Thyroid gland (tissue), 4 donors: Measurements from ENCODE around the gene BMP5. TPM values are rescaled to one million over a fixed set of nuclear protein-coding genes. Genes with fewer than 3 reads are reported as not detected.

Source experiments
- DNase-seq, 2 donors: peaks; one replicate each; pipeline ENCODE4 v3.0.0-alpha.2; 2019
- H3K27ac ChIP-seq, 3 donors: fragments of 200-600 bp; sonication (generic); 1 replicate in 2 of 3; 2 replicates in 1 of 3; pipeline ENCODE4 v1.5.1; 2016 to 2019; ENCODE audit warnings: mild to moderate bottlenecking in 1 of 3, moderate library complexity in 1 of 3
- H3K27me3 ChIP-seq: fragments of 200-600 bp; sonication (generic); one replicate; pipeline ENCODE4 v1.5.1; 2019
- H3K36me3 ChIP-seq, 2 donors: fragments of 200-600 bp; sonication (generic); one replicate each; pipeline ENCODE4 v1.5.1; 2016 to 2019
- H3K4me1 ChIP-seq, 2 donors: fragments of 200-600 bp; sonication (generic); one replicate each; pipeline ENCODE4 v1.5.1; 2017 to 2019
- H3K4me3 ChIP-seq, 3 donors: fragments of 200-600 bp; sonication (generic); replicated peaks in 1 of 3; 1 replicate in 2 of 3; 2 replicates in 1 of 3; pipeline ENCODE4 v1.5.1; 2016; ENCODE audit warnings: mild to moderate bottlenecking in 1 of 3
- H3K9me3 ChIP-seq: fragments of 200-600 bp; sonication (generic); one replicate; pipeline ENCODE4 v1.5.1; 2017
- POLR2A ChIP-seq, 2 donors: fragments of 450-650 bp; IDR thresholded peaks; one replicate each; pipeline ENCODE4 v1.6.1; 2017; ENCODE audit warnings: antibody characterized with exemption in 2 of 2, mild to moderate bottlenecking in 2 of 2, moderate library complexity in 1 of 2
- WGBS, 2 donors: methylation state at CpG; one replicate each; pipeline ENCODE4 v1.1.5; 2017; 5-methylcytosine and 5-hydroxymethylcytosine counted together
- intact Hi-C: fragments of 100-400 bp; cut with DNase I; formaldehyde crosslinking; loops from one replicate; pipeline ENCODE4 v1.15.1; 2023
- total RNA-seq, 4 donors: library from RNA; depleted of rRNA; stranded (reverse); fragments of >200 nt; gene quantifications; one replicate each; pipeline ENCODE4 v1.2.3, GENCODE V29; 2016
- TF ChIP-seq, protein P1 (sequence below), 6 experiments: fragments of 200-600 bp in 3 of 6; fragments of 450-650 bp in 3 of 6; sonication (generic) in 3 of 6; IDR thresholded peaks; one replicate each; pipeline ENCODE4 v1.5.1; 2016 to 2019; ENCODE audit warnings: antibody characterized with exemption in 6 of 6, mild to moderate bottlenecking in 2 of 6, inconsistent platforms in 1 of 6, moderate library complexity in 1 of 6

Gene BMP5
- total RNA-seq, 4 donors from 2014 or later = 0.25 to 1.9 (median 0.63) TPM

DNA sequence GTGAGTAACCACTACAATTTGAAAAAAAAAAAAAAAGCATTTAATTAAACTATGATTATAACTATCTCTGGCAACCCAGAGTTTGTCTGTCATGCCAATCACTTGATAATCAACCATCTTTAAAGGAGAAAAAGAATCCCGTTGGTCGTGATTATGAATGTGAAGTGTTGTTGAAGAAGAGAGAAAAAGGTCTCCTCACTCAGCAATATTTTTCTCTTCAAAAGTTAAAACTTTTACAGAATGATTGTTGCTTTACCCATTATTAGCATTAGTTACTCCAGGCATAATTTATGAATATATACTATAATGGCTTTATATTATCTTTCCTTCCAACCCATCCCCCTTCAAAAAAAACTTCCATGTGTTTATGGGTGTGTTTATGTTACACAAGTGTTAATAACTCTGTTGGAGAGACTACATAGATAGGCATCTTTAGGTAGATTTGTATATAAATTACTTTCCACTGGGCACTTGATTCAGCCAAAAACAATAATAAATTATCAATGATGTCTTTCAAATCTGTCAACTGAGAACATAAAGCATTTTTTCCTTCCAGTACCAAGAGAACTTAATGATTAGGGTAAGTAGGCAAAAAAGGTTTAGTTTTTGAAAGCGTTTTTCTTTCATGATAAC is 5.1 kb downstream of the BMP5 start:
- Histone ChIP-seq H3K4me1 (no peaks in the 10 kb centered on the region), H3K36me3 (no peaks in the 10 kb centered on the region), H3K27ac (no peak overlapping the region), H3K9me3 (no peaks in the 10 kb centered on the region), H3K27me3 (no peaks in the 10 kb centered on the region), H3K4me3 (no peak overlapping the region)
- no peak for DNase-seq
- intact Hi-C loops = no loop called here
- 84 to 91% methylated on average over 3 of the region's 3 CpGs for WGBS, 2 donors
- TF ChIP-seq POLR2A (IDR thresholded peaks at IDR 0.05) = no peak
- TF ChIP-seq, protein P1, sequence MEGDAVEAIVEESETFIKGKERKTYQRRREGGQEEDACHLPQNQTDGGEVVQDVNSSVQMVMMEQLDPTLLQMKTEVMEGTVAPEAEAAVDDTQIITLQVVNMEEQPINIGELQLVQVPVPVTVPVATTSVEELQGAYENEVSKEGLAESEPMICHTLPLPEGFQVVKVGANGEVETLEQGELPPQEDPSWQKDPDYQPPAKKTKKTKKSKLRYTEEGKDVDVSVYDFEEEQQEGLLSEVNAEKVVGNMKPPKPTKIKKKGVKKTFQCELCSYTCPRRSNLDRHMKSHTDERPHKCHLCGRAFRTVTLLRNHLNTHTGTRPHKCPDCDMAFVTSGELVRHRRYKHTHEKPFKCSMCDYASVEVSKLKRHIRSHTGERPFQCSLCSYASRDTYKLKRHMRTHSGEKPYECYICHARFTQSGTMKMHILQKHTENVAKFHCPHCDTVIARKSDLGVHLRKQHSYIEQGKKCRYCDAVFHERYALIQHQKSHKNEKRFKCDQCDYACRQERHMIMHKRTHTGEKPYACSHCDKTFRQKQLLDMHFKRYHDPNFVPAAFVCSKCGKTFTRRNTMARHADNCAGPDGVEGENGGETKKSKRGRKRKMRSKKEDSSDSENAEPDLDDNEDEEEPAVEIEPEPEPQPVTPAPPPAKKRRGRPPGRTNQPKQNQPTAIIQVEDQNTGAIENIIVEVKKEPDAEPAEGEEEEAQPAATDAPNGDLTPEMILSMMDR (IDR thresholded peaks at IDR 0.05) = no peak

DNA sequence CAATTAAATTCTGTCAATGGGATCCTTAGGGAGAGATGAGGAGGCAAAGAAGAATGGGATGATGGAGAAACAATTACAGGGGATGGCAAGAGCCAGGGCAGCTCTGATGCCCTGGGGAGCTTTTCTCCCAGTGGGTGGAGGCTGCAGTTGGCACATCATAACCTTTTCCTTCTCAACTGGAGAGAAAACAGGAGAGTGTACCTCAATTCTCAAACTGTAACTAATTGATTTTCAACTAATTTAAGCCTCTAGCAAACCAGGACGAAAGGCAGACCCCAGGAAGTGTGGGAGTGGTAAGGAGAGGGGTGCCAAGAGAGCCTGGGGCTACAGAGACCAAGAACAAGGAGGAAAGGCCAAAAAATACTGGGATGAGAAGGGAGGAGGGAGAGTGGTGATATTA is 5.7 kb downstream of the BMP5 start:
- no peak overlapping the region for H3K4me3 ChIP-seq
- WGBS, 2 donors = 66 to 79% methylated on average over 1 of the region's 1 CpG
- DNase-seq = no peak
- H3K27me3 ChIP-seq = no peaks in the 10 kb centered on the region
- no peaks in the 10 kb centered on the region for H3K9me3 ChIP-seq
- H3K4me1 ChIP-seq = no peaks in the 10 kb centered on the region
- TF ChIP-seq POLR2A (IDR thresholded peaks at IDR 0.05) = no peak
- TF ChIP-seq, protein P1 (IDR thresholded peaks at IDR 0.05) = no peak
- intact Hi-C loops = no loop called here
- no peak overlapping the region for H3K27ac ChIP-seq
- H3K36me3 ChIP-seq = no peaks in the 10 kb centered on the region

DNA sequence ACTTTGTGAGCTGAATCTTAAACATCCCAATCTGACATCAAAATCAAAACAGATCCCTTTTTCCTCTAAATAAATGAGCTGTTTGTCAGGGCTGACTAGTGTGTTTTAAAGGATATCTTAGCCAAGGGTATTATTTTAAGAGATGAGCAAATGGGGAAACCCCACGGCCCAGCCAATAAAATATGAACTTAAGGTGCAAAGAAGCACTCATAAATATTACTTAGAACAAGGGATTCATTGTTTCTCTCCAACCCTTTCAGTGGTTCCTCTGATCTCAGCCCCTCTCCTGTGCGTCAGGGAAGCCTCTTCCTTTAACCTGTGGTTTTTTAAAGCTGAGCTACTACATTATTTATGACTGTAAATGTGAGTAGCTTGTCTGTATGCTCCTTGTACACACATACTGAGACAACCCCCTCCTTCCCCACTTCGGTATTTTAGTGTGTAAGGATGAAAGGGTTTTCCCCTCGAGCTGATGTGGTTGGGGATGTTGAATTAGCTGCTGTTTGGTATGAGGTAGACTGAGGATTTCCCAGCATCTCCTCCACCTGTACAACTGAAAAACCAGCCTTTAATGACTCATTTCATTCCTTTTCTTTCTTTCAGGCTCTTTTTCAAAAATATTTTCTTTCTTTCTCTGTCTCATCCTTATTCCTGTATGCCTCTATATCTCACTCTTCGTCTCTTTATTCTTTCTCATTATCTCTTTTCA is 6.5 kb downstream of the BMP5 start:
- no peak for DNase-seq
- Histone ChIP-seq H3K9me3 (no peaks in the 10 kb centered on the region), H3K36me3 (no peaks in the 10 kb centered on the region), H3K27me3 (no peaks in the 10 kb centered on the region), H3K4me1 (no peaks in the 10 kb centered on the region), H3K27ac (no peak overlapping the region), H3K4me3 (no peak overlapping the region)
- WGBS, 2 donors = 56 to 64% methylated on average over 5 of the region's 5 CpGs
- intact Hi-C loops = no loop called here
- TF ChIP-seq, protein P1 (IDR thresholded peaks at IDR 0.05) = no peak
- no peak for TF ChIP-seq POLR2A (IDR thresholded peaks at IDR 0.05)

DNA sequence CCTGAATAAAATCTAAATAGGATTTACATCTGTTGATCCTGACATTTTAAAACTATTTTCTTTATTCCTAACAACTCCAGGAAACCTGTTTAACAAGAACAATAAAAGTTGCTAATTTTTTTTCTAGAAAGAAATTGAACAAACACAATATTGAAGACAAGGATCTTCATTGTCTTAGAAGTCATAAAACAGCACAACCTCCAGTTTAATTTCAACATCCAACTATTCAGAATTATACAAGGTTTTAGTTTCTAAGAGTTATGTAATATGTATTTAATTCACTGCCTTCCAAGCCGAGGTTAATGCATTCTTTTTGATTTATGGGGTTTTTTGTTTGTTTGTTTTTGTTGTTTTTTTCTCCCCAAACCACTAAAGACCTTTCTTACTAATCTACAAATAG is 7.2 kb downstream of the BMP5 start:
- 59 to 70% methylated on average over 1 of the region's 1 CpG for WGBS, 2 donors
- H3K9me3 ChIP-seq = no peaks in the 10 kb centered on the region
- H3K4me1 ChIP-seq = no peaks in the 10 kb centered on the region
- H3K4me3 ChIP-seq = no peak overlapping the region
- DNase-seq = no peak
- no peak overlapping the region for H3K27ac ChIP-seq
- H3K36me3 ChIP-seq = no peaks in the 10 kb centered on the region
- H3K27me3 ChIP-seq = no peaks in the 10 kb centered on the region
- TF ChIP-seq POLR2A (IDR thresholded peaks at IDR 0.05) = no peak
- TF ChIP-seq, protein P1 (IDR thresholded peaks at IDR 0.05) = no peak
- intact Hi-C loops = no loop called here

DNA sequence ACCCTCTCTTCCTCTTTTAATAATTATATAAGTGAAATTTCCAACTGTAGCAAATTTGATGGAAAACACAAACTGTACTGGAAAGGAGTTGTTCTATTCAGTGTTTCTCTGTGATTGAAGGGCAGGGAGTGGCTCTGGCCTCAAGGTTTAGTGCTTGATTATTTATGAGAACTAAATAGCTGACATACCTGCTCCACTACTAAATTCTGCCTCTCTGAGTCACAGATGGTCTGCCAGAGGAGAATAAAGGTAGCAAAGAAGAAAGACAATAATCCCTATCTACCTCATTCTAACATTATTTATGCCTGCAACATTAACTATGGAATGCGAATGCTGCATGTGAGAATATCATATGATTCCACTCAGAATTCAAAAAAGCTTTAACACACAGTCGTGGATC is 9.3 kb downstream of the BMP5 start:
- Histone ChIP-seq H3K4me1 (no peaks in the 10 kb centered on the region), H3K4me3 (no peak overlapping the region), H3K9me3 (no peaks in the 10 kb centered on the region), H3K27me3 (no peaks in the 10 kb centered on the region), H3K27ac (no peak overlapping the region), H3K36me3 (no peaks in the 10 kb centered on the region)
- TF ChIP-seq, protein P1 (IDR thresholded peaks at IDR 0.05) = no peak
- no peak for TF ChIP-seq POLR2A (IDR thresholded peaks at IDR 0.05)
- no peak for DNase-seq
- WGBS, 2 donors = 87 to 91% methylated on average over 2 of the region's 2 CpGs
- intact Hi-C loops = no loop called here
